HepG2 (cell line): ENCODE measurements around the gene FLOT2. TPM values are rescaled to one million over a fixed set of nuclear protein-coding genes. Genes with fewer than 3 reads are reported as not detected.

Experiments used
- HNF4G ChIP-seq, 2 experiments: sonication (generic) in 1 of 2; formaldehyde crosslinking in 1 of 2; IDR thresholded peaks; 2 replicates each; pipeline versions ENCODE4 v1.4.0 to v1.6.1; 2011 to 2020; ENCODE audit warnings: borderline replicate concordance in 2 of 2, low read depth in 2 of 2, mild to moderate bottlenecking in 2 of 2, low read length in 1 of 2, missing genetic modification reagents in 1 of 2, moderate library complexity in 1 of 2
- HOMEZ ChIP-seq: IDR thresholded peaks from 2 replicates; pipeline ENCODE4 v1.6.1; 2016; ENCODE audit warnings: low read depth
- NFE2L1 ChIP-seq: sonication (generic); formaldehyde crosslinking; IDR thresholded peaks from 2 replicates; pipeline ENCODE4 v1.4.0; 2020; ENCODE audit warnings: missing genetic modification reagents, mild to moderate bottlenecking, borderline replicate concordance
- PHF8 ChIP-seq: sonication (generic); formaldehyde crosslinking; IDR thresholded peaks from 2 replicates; pipeline ENCODE4 v1.5.0; 2020; ENCODE audit warnings: missing genetic modification reagents
- PRMT3 ChIP-seq: sonication (generic); formaldehyde crosslinking; IDR thresholded peaks from 2 replicates; pipeline ENCODE4 v1.8.1; 2022; ENCODE audit warnings: low read depth, mild to moderate bottlenecking, moderate library complexity, missing genetic modification reagents, borderline replicate concordance
- REST ChIP-seq, 2 experiments: IDR thresholded peaks; 2 replicates each; pipeline ENCODE4 v1.6.1; 2011 to 2012; ENCODE audit warnings: low read length in 2 of 2, borderline replicate concordance in 1 of 2, low read depth in 1 of 2, mild to moderate bottlenecking in 1 of 2, moderate library complexity in 1 of 2
- SSRP1 ChIP-seq: IDR thresholded peaks from 2 replicates; pipeline ENCODE4 v1.6.1; 2016; ENCODE audit warnings: control low read depth
- TAF15 ChIP-seq: fragments of 200-400 bp; formaldehyde crosslinking; IDR thresholded peaks from one replicate; pipeline ENCODE4 v1.6.1; 2018; ENCODE audit warnings: mild to moderate bottlenecking, low read depth, low read length; ENCODE audit not compliant: poor library complexity, severe bottlenecking
- TEAD2 ChIP-seq: sonication (generic); formaldehyde crosslinking; IDR thresholded peaks from 2 replicates; pipeline ENCODE4 v1.9.0; 2021; ENCODE audit warnings: missing genetic modification reagents
- ZBTB40 ChIP-seq, 2 experiments: fragments of 450-650 bp in 1 of 2; sonication (generic) in 1 of 2; formaldehyde crosslinking in 1 of 2; IDR thresholded peaks; 2 replicates each; pipeline versions ENCODE4 v1.6.1 to v1.8.0; 2016 to 2022; ENCODE audit warnings: antibody characterized with exemption in 1 of 2, mild to moderate bottlenecking in 1 of 2, missing genetic modification reagents in 1 of 2
- ZNF766 ChIP-seq: sonication (generic); formaldehyde crosslinking; IDR thresholded peaks from 2 replicates; pipeline ENCODE4 v1.5.0; 2020; ENCODE audit warnings: missing genetic modification reagents, borderline replicate concordance
- ZNF883 ChIP-seq: sonication (generic); formaldehyde crosslinking; IDR thresholded peaks from 2 replicates; pipeline ENCODE4 v1.5.1; 2020; ENCODE audit warnings: mild to moderate bottlenecking, missing genetic modification reagents; ENCODE audit errors: not compliant biosample characterization
- polyA plus RNA-seq, 8 experiments: library from polyadenylated mRNA; depleted of rRNA in 3 of 8; stranded (reverse) in 7 of 8; unstranded in 1 of 8; fragments of >200 nt; fragmentation: Illumina TruSeq in 4 of 8; extraction: Trizol in 4 of 8; gene quantifications; 2 replicates each; pipeline versions ENCODE4 v1.2.1 to v1.2.3, GENCODE V29; 2011 to 2016; ENCODE audit warnings: low read depth in 4 of 8, missing spikeins in 1 of 8, mixed read lengths in 1 of 8; ENCODE audit not compliant: insufficient read depth in 1 of 8
- total RNA-seq, 5 experiments: library from RNA; depleted of rRNA; stranded (reverse); fragments of >200 nt; fragmentation: Illumina TruSeq; extraction: Trizol; gene quantifications; 2 replicates each; pipeline ENCODE4 v1.2.3, GENCODE V29; 2016; ENCODE audit warnings: low read depth in 1 of 5

FLOT2 gene
- total and polyA plus RNA-seq, 2 of the 13 experiments (the other 11 are each of a cell fraction or from before 2014, with no cell fraction given): 54.3 to 54.5 TPM

- no peak for TF ChIP-seq ZBTB40 (IDR thresholded peaks at IDR 0.05)
- TF ChIP-seq ZBTB40 (CRISPR knock-in tag; IDR thresholded peaks at IDR 0.05): no peak
- no peak for TF ChIP-seq PRMT3 (CRISPR knock-in tag)
- no peak for TF ChIP-seq PHF8
- TF ChIP-seq ZNF883: no peak
- no peak for TF ChIP-seq TAF15
- 0 out of 2 replicates have a peak, but pooled peaks have one; percentile 31 for TF ChIP-seq SSRP1 (CRISPR knock-in tag)
- peak; percentile 44; the same call in 1 of the 2 replicates for TF ChIP-seq HNF4G (IDR thresholded peaks at IDR 0.05; ENCODE audit: borderline replicate concordance, low read depth, low read length)
- no peak for TF ChIP-seq HNF4G (CRISPR knock-in tag; IDR thresholded peaks at IDR 0.05; ENCODE audit: borderline replicate concordance, low read depth)
- no peak; a peak in 1 of 4 replicates for TF ChIP-seq REST (IDR thresholded peaks at IDR 0.05; ENCODE audit: borderline replicate concordance in 1 of 2, low read depth in 1 of 2, low read length in 2 of 2)
- TF ChIP-seq NFE2L1 (CRISPR knock-in tag): no peak
- TF ChIP-seq TEAD2 (CRISPR knock-in tag): no peak
- 0 out of 2 replicates have a peak, but pooled peaks have one; percentile 15 for TF ChIP-seq HOMEZ (CRISPR knock-in tag)
- TF ChIP-seq ZNF766: 0 out of 2 replicates have a peak, but pooled peaks have one; percentile 40
These were observed 39.7 kb upstream of the FLOT2 start (continued) for GRCh38 chr17:28937044-28937729.
